Esophagus muscularis mucosa (tissue), 4 donors: ENCODE measurements around the gene DOCK7. TPM values are rescaled to one million over a fixed set of nuclear protein-coding genes. Genes with fewer than 3 reads are reported as not detected.
"Not testable (repeated sequence)": the region's sequence is repeated elsewhere in the genome, so short reads cannot be mapped to it uniquely, and the experiment has no call there.

ENCODE experiments used
- DNase-seq: peaks from one replicate; pipeline ENCODE4 v3.0.0-alpha.2; 2017; ENCODE audit errors: extremely low spot score
- H3K27ac ChIP-seq, 4 donors: fragments of 200-600 bp; sonication (generic); replicated peaks in 1 of 4; 1 replicate in 3 of 4; 2 replicates in 1 of 4; pipeline ENCODE4 v1.5.1; 2016 to 2019; ENCODE audit warnings: mild to moderate bottlenecking in 1 of 4
- H3K27me3 ChIP-seq, 4 donors: fragments of 200-600 bp; sonication (generic); one replicate each; pipeline versions ENCODE4 v1.5.1 to v1.6.0; 2016 to 2019
- H3K36me3 ChIP-seq, 4 donors: fragments of 200-600 bp; sonication (generic); one replicate each; pipeline ENCODE4 v1.5.1; 2016 to 2019
- H3K4me1 ChIP-seq, 4 donors: fragments of 200-600 bp; sonication (generic); one replicate each; pipeline ENCODE4 v1.5.1; 2016 to 2019
- H3K4me3 ChIP-seq, 4 donors: fragments of 200-600 bp; sonication (generic); 1 replicate in 2 of 4; 2 replicates in 2 of 4; pipeline ENCODE4 v1.5.1; 2016 to 2019; ENCODE audit warnings: mild to moderate bottlenecking in 4 of 4, moderate library complexity in 1 of 4
- H3K9me3 ChIP-seq, 4 donors: fragments of 200-600 bp; sonication (generic); 1 replicate in 3 of 4; 2 replicates in 1 of 4; pipeline ENCODE4 v1.5.1; 2016 to 2019
- EP300 ChIP-seq: sonication (generic); formaldehyde crosslinking; IDR thresholded peaks from one replicate; pipeline ENCODE4 v1.6.1; 2017; ENCODE audit warnings: antibody characterized with exemption
- POLR2A ChIP-seq: fragments of 450-650 bp; IDR thresholded peaks from one replicate; pipeline ENCODE4 v1.6.1; 2017; ENCODE audit warnings: antibody characterized with exemption, moderate library complexity, mild to moderate bottlenecking, low read depth
- POLR2AphosphoS5 ChIP-seq, 2 donors: sonication (generic); formaldehyde crosslinking; IDR thresholded peaks; one replicate each; pipeline ENCODE4 v1.6.1; 2017; ENCODE audit warnings: antibody characterized with exemption in 2 of 2
- WGBS: methylation state at CpG from one replicate; pipeline ENCODE4 v1.1.5; 2018; 5-methylcytosine and 5-hydroxymethylcytosine counted together
- intact Hi-C: fragments of 100-400 bp; cut with DNase I; formaldehyde crosslinking; loops from one replicate; pipeline ENCODE4 v1.15.1; 2023
- total RNA-seq, 4 donors: library from RNA; depleted of rRNA; stranded (reverse); fragments of >200 nt; gene quantifications; one replicate each; pipeline versions ENCODE4 v1.1.0 to v1.2.1, GENCODE V29; 2016
- TF ChIP-seq, protein P1 (sequence below), 3 experiments: fragments of 200-600 bp in 2 of 3; fragments of 450-650 bp in 1 of 3; sonication (generic) in 2 of 3; IDR thresholded peaks; one replicate each; pipeline ENCODE4 v1.5.1; 2017 to 2019; ENCODE audit warnings: antibody characterized with exemption in 3 of 3, mild to moderate bottlenecking in 2 of 3, moderate library complexity in 1 of 3

Gene DOCK7
- total RNA-seq, 4 donors from 2014 or later, result 27.7 to 66.7 (median 30.5) TPM

DNA sequence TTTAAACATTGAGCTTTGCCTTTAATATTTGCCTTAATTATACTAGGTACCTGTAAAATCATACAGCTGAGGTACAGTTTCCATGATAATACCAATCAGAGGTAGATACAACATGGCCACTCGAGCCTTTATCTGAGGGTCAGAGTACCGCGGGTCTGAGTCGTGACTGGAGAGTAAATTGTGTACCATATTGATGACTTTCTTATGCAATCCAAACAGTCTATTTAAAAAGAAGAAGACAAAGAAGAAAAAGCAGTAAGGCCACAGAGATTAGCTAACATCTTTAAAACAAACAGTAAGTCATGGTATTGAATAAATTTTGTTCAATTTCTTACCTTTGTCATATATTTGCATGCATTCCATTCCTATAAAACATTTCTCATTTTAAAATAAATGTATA, 159.0 kb downstream of the DOCK7 start:
- intact Hi-C loops, result no loop called here
- Histone ChIP-seq H3K27ac (no peak overlapping the region), H3K9me3 (no peaks in the 10 kb centered on the region), H3K27me3 (no peaks in the 10 kb centered on the region), H3K36me3 (peaks cover 0 to 46% (median 14%) of the 10 kb centered on the region in 4 donors), H3K4me3 (no peak overlapping the region), H3K4me1 (no peaks in the 10 kb centered on the region)
- TF ChIP-seq POLR2AphosphoS5 (IDR thresholded peaks at IDR 0.05) (no peak), EP300 (no peak), POLR2A (no peak)
- TF ChIP-seq, protein P1, sequence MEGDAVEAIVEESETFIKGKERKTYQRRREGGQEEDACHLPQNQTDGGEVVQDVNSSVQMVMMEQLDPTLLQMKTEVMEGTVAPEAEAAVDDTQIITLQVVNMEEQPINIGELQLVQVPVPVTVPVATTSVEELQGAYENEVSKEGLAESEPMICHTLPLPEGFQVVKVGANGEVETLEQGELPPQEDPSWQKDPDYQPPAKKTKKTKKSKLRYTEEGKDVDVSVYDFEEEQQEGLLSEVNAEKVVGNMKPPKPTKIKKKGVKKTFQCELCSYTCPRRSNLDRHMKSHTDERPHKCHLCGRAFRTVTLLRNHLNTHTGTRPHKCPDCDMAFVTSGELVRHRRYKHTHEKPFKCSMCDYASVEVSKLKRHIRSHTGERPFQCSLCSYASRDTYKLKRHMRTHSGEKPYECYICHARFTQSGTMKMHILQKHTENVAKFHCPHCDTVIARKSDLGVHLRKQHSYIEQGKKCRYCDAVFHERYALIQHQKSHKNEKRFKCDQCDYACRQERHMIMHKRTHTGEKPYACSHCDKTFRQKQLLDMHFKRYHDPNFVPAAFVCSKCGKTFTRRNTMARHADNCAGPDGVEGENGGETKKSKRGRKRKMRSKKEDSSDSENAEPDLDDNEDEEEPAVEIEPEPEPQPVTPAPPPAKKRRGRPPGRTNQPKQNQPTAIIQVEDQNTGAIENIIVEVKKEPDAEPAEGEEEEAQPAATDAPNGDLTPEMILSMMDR (IDR thresholded peaks at IDR 0.05), result no peak
- 87% methylated on average over 4 of the region's 4 CpGs for WGBS
- DNase-seq, result no peak

- intact Hi-C loops, result no loop called here
- TF ChIP-seq, protein P1 (IDR thresholded peaks at IDR 0.05), result no peak
- TF ChIP-seq POLR2A (no peak), EP300 (no peak), POLR2AphosphoS5 (IDR thresholded peaks at IDR 0.05) (no peak)
- 90% methylated on average over 7 of the region's 7 CpGs for WGBS
These were observed 160.2 kb downstream of the DOCK7 start for GRCh38 chr1:62528015-62528414.

GRCh38 chr1:62527346-62527745, 160.8 kb downstream of the DOCK7 start:
- intact Hi-C loops, H3K27ac ChIP-seq, H3K4me3 ChIP-seq, H3K9me3 ChIP-seq, H3K27me3 ChIP-seq, H3K4me1 ChIP-seq, DNase-seq: not testable (repeated sequence)
- WGBS, result 96% methylated on average over 6 of the region's 6 CpGs
- peaks cover 0 to 36% (median 6%) of the 10 kb centered on the region in 4 donors for H3K36me3 ChIP-seq

More at GRCh38 chr1:62528015-62528414, 160.2 kb downstream of the DOCK7 start:
- no peaks in the 10 kb centered on the region for H3K27me3 ChIP-seq
- no peak overlapping the region for H3K27ac ChIP-seq
- H3K36me3 ChIP-seq, result peaks cover 0 to 41% (median 10%) of the 10 kb centered on the region in 4 donors
- H3K4me1 ChIP-seq, result no peaks in the 10 kb centered on the region
- H3K4me3 ChIP-seq, result no peak overlapping the region
- DNase-seq, result no peak
- H3K9me3 ChIP-seq, result no peaks in the 10 kb centered on the region

GRCh38 chr1:62523860-62524259, 164.3 kb downstream of the DOCK7 start:
- WGBS, result 98% methylated on average over 2 of the region's 2 CpGs
- H3K27me3 ChIP-seq, result no peaks in the 10 kb centered on the region
- intact Hi-C loops, result no loop called here
- DNase-seq, result no peak
- peaks cover 0 to 4% (median 0%) of the 10 kb centered on the region in 4 donors for H3K9me3 ChIP-seq
- TF ChIP-seq POLR2AphosphoS5 (IDR thresholded peaks at IDR 0.05) (no peak), POLR2A (no peak), EP300 (no peak)
- TF ChIP-seq, protein P1 (IDR thresholded peaks at IDR 0.05), result no peak
- no peak overlapping the region for H3K27ac ChIP-seq
- H3K4me3 ChIP-seq, result no peak overlapping the region
- H3K4me1 ChIP-seq, result no peaks in the 10 kb centered on the region
- peaks cover 0 to 27% (median 0%) of the 10 kb centered on the region in 4 donors for H3K36me3 ChIP-seq

GRCh38 chr1:62516600-62516999, 171.6 kb downstream of the DOCK7 start:
- TF ChIP-seq POLR2AphosphoS5 (IDR thresholded peaks at IDR 0.05), result no peak
- TF ChIP-seq, protein P1 (IDR thresholded peaks at IDR 0.05), result no peak
- no peaks in the 10 kb centered on the region for H3K4me1 ChIP-seq
- WGBS, result 89% methylated on average over 2 of the region's 2 CpGs
- intact Hi-C loops, result no loop called here
- H3K36me3 ChIP-seq, result peaks cover 0 to 31% (median 9%) of the 10 kb centered on the region in 4 donors
- no peaks in the 10 kb centered on the region for H3K27me3 ChIP-seq
- no peak overlapping the region for H3K27ac ChIP-seq
- no peak for DNase-seq
- no peak overlapping the region for H3K4me3 ChIP-seq
- peaks cover 0 to 9% (median 0%) of the 10 kb centered on the region in 4 donors for H3K9me3 ChIP-seq
